NK-92 treated with Interleukin-12 subunit alpha and Interleukin-12 subunit beta, amount 100 ng/mL, for 24 hours (cell line): ENCODE results near the gene LAMTOR5.
"Not testable (repeated sequence)": the region's sequence is repeated elsewhere in the genome, so short reads cannot be mapped to it uniquely, and the experiment has no call there.

Source experiments
- DNase-seq: peaks from one replicate; lab custom pipeline; 2025; lab: John Stamatoyannopoulos, UW

LAMTOR5 gene

GRCh38 chr1:110407260-110408210 is at the start of gene LAMTOR5:
Gene LAMTOR5, minus strand, starts transcription at chr1:110407694. Its CDS starts 74 bp downstream, at chr1:110407620.
- DNase-seq, result peak; percentile 89

GRCh38 chr1:110457206-110457605 is 49.7 kb upstream of the LAMTOR5 start:
- no peak for DNase-seq

- no peak for DNase-seq
These were observed 47.7 kb upstream of the LAMTOR5 start for GRCh38 chr1:110455151-110455550.

- DNase-seq, result no peak
These were observed 46.8 kb upstream of the LAMTOR5 start for GRCh38 chr1:110454328-110454727.

GRCh38 chr1:110453829-110454228 is 46.3 kb upstream of the LAMTOR5 start:
- no peak for DNase-seq

GRCh38 chr1:110452330-110452729 is 44.8 kb upstream of the LAMTOR5 start:
- DNase-seq, result no peak

GRCh38 chr1:110450929-110451328 is 43.4 kb upstream of the LAMTOR5 start, which contains the start of gene PROK1:
Gene PROK1, plus strand, starts transcription at chr1:110451149. Its CDS starts 68 bp downstream, at chr1:110451217.
- DNase-seq, result no peak

GRCh38 chr1:110449661-110450651 is 42.5 kb upstream of the LAMTOR5 start:
- no peak for DNase-seq

- no peak for DNase-seq
These were observed 37.1 kb upstream of the LAMTOR5 start for GRCh38 chr1:110444561-110444960.

GRCh38 chr1:110443451-110443850 is 36.0 kb upstream of the LAMTOR5 start:
- DNase-seq, result no peak

- no peak for DNase-seq
These were observed 34.4 kb upstream of the LAMTOR5 start for GRCh38 chr1:110441888-110442287.

GRCh38 chr1:110440877-110441276 is 33.4 kb upstream of the LAMTOR5 start:
- DNase-seq, result no peak

- DNase-seq, result not testable (repeated sequence)
These were observed 32.4 kb upstream of the LAMTOR5 start for GRCh38 chr1:110439873-110440272.

- DNase-seq, result no peak
These were observed 31.4 kb upstream of the LAMTOR5 start for GRCh38 chr1:110438893-110439292.

GRCh38 chr1:110437645-110438299 is 30.3 kb upstream of the LAMTOR5 start:
- DNase-seq, result not testable (repeated sequence)

- DNase-seq, result no peak
These were observed 29.1 kb upstream of the LAMTOR5 start for GRCh38 chr1:110436635-110437034.

GRCh38 chr1:110434946-110435345 is 27.5 kb upstream of the LAMTOR5 start:
- no peak for DNase-seq

- peak; percentile 70 for DNase-seq
These were observed 26.3 kb upstream of the LAMTOR5 start for GRCh38 chr1:110433803-110434202.

- DNase-seq, result no peak
These were observed 25.7 kb upstream of the LAMTOR5 start for GRCh38 chr1:110433213-110433612.

GRCh38 chr1:110430901-110431300 is 23.4 kb upstream of the LAMTOR5 start:
- no peak for DNase-seq

- DNase-seq, result no peak
These were observed 22.9 kb upstream of the LAMTOR5 start for GRCh38 chr1:110430366-110430765.

GRCh38 chr1:110428946-110429345 is 21.5 kb upstream of the LAMTOR5 start:
- DNase-seq, result no peak
